ENCODE results near the gene ARF3. TPM values are rescaled to one million over a fixed set of nuclear protein-coding genes. Genes with fewer than 3 reads are reported as not detected.

Gene ARF3
- total and polyA plus RNA-seq, 8 donors, result 29.5 to 96.0 (median 52.4) TPM

GRCh38 chr12:48993787-48994186 is 36.5 kb upstream of the ARF3 start:
- DNase-seq, result no peak
- ATAC-seq, result no peak
- Histone ChIP-seq H3K4me1 (peaks cover 0 to 6% (median 4%) of the 10 kb centered on the region in 3 donors), H3K27me3 (no peaks in the 10 kb centered on the region), H3K4me3 (no peak overlapping the region), H3K36me3 (no peaks in the 10 kb centered on the region), H3K9me3 (no peaks in the 10 kb centered on the region), H3K27ac (no peak overlapping the region)
- WGBS, 2 donors, result 76 to 77% methylated on average over 3 of the region's 3 CpGs
- no peak for FAIRE-seq
- intact Hi-C loops (cut with DNase I), result no loop called here
- TF ChIP-seq CTCF (IDR thresholded peaks at IDR 0.05), result no peak

GRCh38 chr12:48991247-48992050 is 34.2 kb upstream of the ARF3 start:
- no peak for ATAC-seq
- Histone ChIP-seq H3K27ac (no peak overlapping the region), H3K9me3 (no peaks in the 10 kb centered on the region), H3K36me3 (no peaks in the 10 kb centered on the region), H3K4me3 (no peak overlapping the region), H3K27me3 (no peaks in the 10 kb centered on the region), H3K4me1 (no peaks in the 10 kb centered on the region)
- no peak for DNase-seq
- 55 to 64% methylated on average over 8 of the region's 8 CpGs for WGBS, 2 donors
- no peak for FAIRE-seq
- intact Hi-C loops (cut with DNase I), result no loop called here
- TF ChIP-seq CTCF (IDR thresholded peaks at IDR 0.05), result no peak

- no peaks in the 10 kb centered on the region for H3K4me1 ChIP-seq
- intact Hi-C loops (cut with DNase I), result no loop called here
- no peak for ATAC-seq
- no peak overlapping the region for H3K27ac ChIP-seq
- H3K9me3 ChIP-seq, result no peaks in the 10 kb centered on the region
- no peaks in the 10 kb centered on the region for H3K27me3 ChIP-seq
- DNase-seq, result no peak
- FAIRE-seq, result no peak
- H3K4me3 ChIP-seq, result no peak overlapping the region
- no peaks in the 10 kb centered on the region for H3K36me3 ChIP-seq
- TF ChIP-seq CTCF (IDR thresholded peaks at IDR 0.05), result no peak
These were observed 33.3 kb upstream of the ARF3 start for GRCh38 chr12:48990552-48990951.

- Histone ChIP-seq H3K4me3 (no peak overlapping the region), H3K36me3 (no peaks in the 10 kb centered on the region), H3K27ac (no peak overlapping the region), H3K9me3 (no peaks in the 10 kb centered on the region), H3K4me1 (no peaks in the 10 kb centered on the region), H3K27me3 (no peaks in the 10 kb centered on the region)
- WGBS, 2 donors, result 19 to 22% methylated on average over 16 of the region's 16 CpGs
- peak in 4 of 6 donors; percentile 71 to 94 (median 74) for DNase-seq
- intact Hi-C loops (cut with DNase I), result no loop called here
- FAIRE-seq, result no peak
- TF ChIP-seq CTCF (IDR thresholded peaks at IDR 0.05), result peak; percentile 73 to 93 (median 86)
- ATAC-seq, result peak; percentile 73 to 96 (median 88)
These were observed 30.9 kb upstream of the ARF3 start for GRCh38 chr12:48988030-48988649.
